ACC112 (cell line): Measurements from ENCODE around the gene TMEM143.

Source experiments
- H2AFZ ChIP-seq: fragments of 200-600 bp; sonication (generic); one replicate; pipeline ENCODE4 v1.6.0; 2017; ENCODE audit warnings: antibody characterized with exemption, low read length; ENCODE audit not compliant: unreplicated experiment
- H3K27ac ChIP-seq: fragments of 200-600 bp; sonication (generic); 2 replicates; pipeline ENCODE4 v1.5.1; 2014; ENCODE audit warnings: low read depth, mild to moderate bottlenecking, antibody characterized with exemption, low read length, moderate library complexity
- H3K27me3 ChIP-seq: fragments of 200-600 bp; sonication (generic); 2 replicates; pipeline ENCODE4 v1.6.1; 2014; ENCODE audit warnings: mild to moderate bottlenecking, antibody characterized with exemption, low read length, moderate library complexity, mixed read lengths; ENCODE audit not compliant: insufficient read depth
- H3K36me3 ChIP-seq: fragments of 200-600 bp; sonication (generic); 2 replicates; pipeline ENCODE4 v1.6.1; 2016; ENCODE audit warnings: mild to moderate bottlenecking, antibody characterized with exemption, low read length, moderate library complexity, mixed read lengths; ENCODE audit not compliant: insufficient read depth
- H3K4me1 ChIP-seq: fragments of 200-600 bp; sonication (generic); one replicate; pipeline ENCODE4 v1.6.1; 2016; ENCODE audit warnings: low read length, mixed read lengths; ENCODE audit not compliant: insufficient read depth, unreplicated experiment, control insufficient read depth
- H3K4me3 ChIP-seq: fragments of 200-600 bp; sonication (generic); 2 replicates; pipeline ENCODE4 v1.5.1; 2014; ENCODE audit warnings: mild to moderate bottlenecking, low read depth, low read length
- H3K79me2 ChIP-seq: fragments of 200-600 bp; sonication (generic); one replicate; pipeline ENCODE4 v1.6.0; 2016; ENCODE audit warnings: low read length; ENCODE audit not compliant: control insufficient read depth, unreplicated experiment, insufficient read depth

The TMEM143 gene

DNA sequence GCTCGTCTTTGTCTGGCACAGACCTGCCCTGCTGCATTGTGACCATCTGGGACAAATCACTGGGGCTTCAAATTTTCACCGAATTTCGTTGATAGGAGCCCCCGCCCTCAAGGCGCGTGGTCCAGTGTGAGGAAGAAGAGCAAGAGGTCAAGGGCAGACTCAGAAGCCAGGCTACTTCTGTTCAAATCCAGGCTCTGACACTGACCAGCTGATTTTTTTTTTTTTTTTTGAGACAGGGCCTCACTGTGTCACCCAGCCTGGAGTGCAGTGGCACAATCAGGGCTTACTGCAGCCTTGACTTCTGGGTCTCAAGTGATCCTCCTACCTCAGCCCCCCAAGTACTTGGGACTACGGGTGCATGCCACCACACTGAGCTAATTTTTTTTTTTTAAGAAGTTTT lies 7.6 kb upstream of the TMEM143 start:
- no peaks in the 10 kb centered on the region for H3K4me1 ChIP-seq
- H3K79me2 ChIP-seq: no peaks in the 10 kb centered on the region
- no peaks in the 10 kb centered on the region for H3K36me3 ChIP-seq
- H2AFZ ChIP-seq: no peak overlapping the region
- no peak overlapping the region for H3K27ac ChIP-seq
- no peaks in the 10 kb centered on the region for H3K27me3 ChIP-seq
- no peak overlapping the region for H3K4me3 ChIP-seq

DNA sequence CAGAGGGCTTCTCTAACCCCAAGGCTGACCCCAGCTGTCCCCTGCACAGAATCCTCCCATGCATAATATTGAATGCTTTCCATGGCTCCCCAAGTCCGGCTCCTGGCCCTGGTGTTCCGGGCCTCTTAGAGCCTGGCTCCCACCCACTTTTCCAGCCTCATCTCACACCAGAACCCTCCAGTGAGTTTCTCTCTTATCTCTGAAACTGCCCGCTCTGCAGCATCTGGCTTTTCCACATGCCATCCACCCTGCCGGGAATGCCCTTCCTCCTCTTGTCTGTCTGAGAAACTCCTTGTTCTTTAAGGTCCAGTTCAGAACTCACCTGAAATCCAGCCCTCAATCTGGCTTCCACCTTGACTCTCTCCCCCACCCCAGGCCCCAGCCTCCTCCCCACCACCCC lies 7.2 kb upstream of the TMEM143 start:
- H3K27ac ChIP-seq: no peak overlapping the region
- no peaks in the 10 kb centered on the region for H3K4me1 ChIP-seq
- no peaks in the 10 kb centered on the region for H3K36me3 ChIP-seq
- H2AFZ ChIP-seq: no peak overlapping the region
- no peaks in the 10 kb centered on the region for H3K79me2 ChIP-seq
- no peaks in the 10 kb centered on the region for H3K27me3 ChIP-seq
- no peak overlapping the region for H3K4me3 ChIP-seq

DNA sequence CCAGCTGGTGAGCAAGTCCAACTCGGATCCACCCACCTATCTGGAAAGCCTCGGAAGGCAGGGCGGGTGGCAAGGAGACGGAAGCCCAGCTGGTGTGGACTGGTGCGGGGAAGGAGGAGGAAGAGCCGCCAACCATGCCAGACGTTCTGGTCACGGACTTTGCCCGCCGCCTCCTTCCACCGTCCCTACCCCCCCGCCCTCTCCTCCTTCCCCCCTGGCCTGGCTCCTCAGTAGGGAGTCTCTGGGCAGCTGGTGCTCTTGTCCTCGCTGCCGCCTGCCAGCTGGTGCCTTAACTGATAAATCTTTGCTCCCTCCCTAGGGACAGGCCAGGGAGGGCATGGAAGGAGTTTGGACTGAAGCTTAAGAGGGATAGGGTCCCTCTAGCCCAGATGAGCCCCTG lies 5.2 kb upstream of the TMEM143 start:
- H2AFZ ChIP-seq: no peak overlapping the region
- H3K79me2 ChIP-seq: no peaks in the 10 kb centered on the region
- no peaks in the 10 kb centered on the region for H3K27me3 ChIP-seq
- H3K4me3 ChIP-seq: no peak overlapping the region
- H3K4me1 ChIP-seq: peaks cover 5% of the 10 kb centered on the region
- H3K36me3 ChIP-seq: no peaks in the 10 kb centered on the region
- no peak overlapping the region for H3K27ac ChIP-seq

DNA sequence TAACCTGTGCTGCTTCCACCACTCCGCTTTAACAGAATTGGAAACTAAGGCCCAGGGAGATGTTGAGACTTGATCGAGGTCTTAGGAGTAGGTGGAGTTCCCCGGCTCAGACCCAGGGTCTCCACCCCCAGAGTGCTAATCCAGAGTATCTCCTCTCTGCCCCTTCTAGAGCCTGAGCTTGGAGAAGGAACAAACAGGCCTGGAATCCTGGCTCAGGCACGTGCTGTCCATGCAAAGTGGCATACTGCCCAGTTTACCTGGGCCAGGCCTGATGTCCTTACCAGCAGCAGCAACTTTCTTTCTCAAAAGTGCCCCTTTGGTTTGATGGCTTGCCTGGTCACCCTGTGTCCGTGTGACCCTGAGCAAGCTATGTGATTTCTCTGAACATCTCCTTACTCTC lies 4.1 kb upstream of the TMEM143 start:
- Histone ChIP-seq H3K27me3 (no peaks in the 10 kb centered on the region), H3K27ac (no peak overlapping the region), H3K4me1 (peaks cover 9% of the 10 kb centered on the region), H3K4me3 (no peak overlapping the region), H2AFZ (no peak overlapping the region), H3K36me3 (no peaks in the 10 kb centered on the region), H3K79me2 (no peaks in the 10 kb centered on the region)

DNA sequence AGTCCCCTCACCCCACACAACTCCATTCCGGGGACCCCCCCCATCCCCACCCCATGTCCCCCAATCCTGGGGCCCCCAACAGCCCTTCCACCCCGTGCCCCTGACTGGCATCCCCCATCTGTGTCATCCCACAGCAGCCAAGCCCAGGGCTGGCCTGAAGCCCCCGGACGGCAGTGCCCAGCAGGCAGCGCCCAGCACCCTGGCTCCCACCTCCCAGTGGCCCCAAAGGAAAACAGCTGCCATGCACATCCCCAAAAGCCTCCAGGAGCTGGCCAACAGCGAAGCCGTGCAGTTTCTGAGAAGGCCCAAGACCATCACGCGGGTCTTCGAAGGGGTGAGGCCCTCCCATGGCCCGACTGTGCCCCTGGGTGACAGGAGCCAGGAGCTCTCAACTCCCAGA lies 1.9 kb upstream of the TMEM143 start:
- Histone ChIP-seq H2AFZ (no peak overlapping the region), H3K4me3 (no peak overlapping the region), H3K79me2 (no peaks in the 10 kb centered on the region), H3K27me3 (no peaks in the 10 kb centered on the region), H3K36me3 (no peaks in the 10 kb centered on the region), H3K27ac (no peak overlapping the region), H3K4me1 (peaks cover 9% of the 10 kb centered on the region)

DNA sequence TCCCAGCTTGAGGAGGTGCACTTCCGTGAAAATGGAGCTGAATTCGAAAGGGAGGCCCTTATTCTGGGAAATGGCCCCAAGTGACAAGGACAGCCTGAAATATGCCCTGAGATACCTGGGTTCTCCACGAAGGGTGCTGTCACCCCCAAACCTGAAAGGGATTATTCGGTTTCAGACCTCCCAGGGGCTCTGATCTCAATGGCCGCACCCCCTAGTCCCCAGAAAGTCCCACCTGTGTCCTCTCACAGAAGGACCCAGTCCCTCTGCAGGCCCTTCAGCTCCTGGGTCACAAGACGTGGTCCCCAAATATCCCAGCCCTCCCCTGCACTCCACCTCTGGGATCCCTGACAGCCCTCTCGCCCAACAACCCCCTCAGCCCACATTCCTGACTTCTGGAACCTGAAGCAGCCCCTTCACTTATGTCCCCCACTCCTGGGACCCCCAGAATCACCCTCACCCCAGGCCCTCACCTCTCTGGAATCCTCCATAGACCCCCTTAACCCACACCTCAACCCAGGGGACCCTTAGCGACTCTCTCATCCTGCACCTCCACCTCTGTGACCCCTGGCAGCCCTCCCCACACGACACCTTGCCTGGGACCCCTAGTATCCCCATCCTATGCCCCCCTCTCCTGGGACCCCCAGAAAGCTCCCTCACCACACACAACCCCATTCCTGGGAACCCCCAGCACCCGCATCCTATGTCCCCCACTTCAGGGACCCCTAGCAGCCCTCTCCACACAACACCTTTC lies 1.0 kb upstream of the TMEM143 start:
- Histone ChIP-seq H3K36me3 (no peaks in the 10 kb centered on the region), H3K4me1 (peaks cover 9% of the 10 kb centered on the region), H3K27ac (peak overlapping the region; percentile 60), H3K27me3 (no peaks in the 10 kb centered on the region), H3K79me2 (no peaks in the 10 kb centered on the region), H3K4me3 (peak overlapping the region; percentile 66), H2AFZ (peak overlapping the region; percentile 90)

DNA sequence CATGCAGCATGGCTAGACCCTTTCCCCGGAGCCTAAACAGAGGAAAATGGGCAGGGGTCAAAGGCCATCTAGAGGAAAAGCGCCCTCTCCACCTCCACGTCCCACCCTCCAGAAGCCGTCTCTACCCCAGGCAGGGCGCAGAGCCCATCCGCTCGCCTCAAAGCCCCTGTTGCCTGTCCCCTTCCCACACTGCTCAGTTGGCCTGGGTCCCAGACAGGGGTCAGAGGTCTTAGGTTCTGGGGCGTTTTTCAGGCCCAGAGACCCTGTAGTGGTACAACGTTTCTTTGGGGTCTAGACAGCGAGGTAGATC lies 285 bp downstream of the TMEM143 start:
- peaks cover 9% of the 10 kb centered on the region for H3K4me1 ChIP-seq
- no peaks in the 10 kb centered on the region for H3K27me3 ChIP-seq
- H2AFZ ChIP-seq: peak overlapping the region; percentile 93
- peak overlapping the region; percentile 69 for H3K27ac ChIP-seq
- H3K4me3 ChIP-seq: peak overlapping the region; percentile 85
- H3K36me3 ChIP-seq: no peaks in the 10 kb centered on the region
- no peaks in the 10 kb centered on the region for H3K79me2 ChIP-seq

DNA sequence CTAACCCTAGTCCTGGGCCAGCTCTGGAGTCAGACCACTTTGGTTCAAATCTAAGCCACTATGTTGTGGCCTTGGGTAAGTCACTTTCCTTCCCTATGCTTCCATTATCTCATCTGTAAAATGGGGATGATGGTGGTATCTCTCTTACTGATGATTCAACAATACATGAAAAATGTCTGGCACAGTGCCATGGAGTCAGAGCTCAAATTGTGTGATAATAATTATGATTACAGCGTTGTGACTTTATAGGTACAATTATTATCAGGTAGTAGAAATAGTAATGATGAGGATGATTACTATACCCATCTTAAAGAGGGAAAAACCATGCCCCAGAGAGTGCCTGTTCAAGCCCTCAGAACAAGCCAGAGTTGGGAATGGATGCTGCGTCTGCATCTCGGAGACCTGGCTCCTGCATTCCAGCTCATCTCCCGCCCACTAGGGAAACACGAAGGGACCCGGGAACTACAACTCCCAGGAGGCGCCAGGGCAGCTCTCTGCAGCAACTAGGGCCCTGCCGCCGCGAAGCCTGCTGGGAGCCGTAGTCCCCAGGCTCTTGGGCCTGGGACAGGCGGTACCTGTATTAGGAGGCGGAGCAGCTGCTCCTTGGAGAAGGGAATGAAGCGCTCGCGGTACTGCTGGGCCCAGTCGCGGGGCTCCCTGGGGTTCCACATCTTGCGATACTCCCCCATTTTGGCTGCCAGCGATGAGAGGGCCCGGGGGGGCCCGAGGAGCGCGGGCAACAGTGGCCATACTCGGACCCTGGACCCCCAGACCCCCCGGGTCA lies 832 bp downstream of the TMEM143 start:
- peak overlapping the region; percentile 93 for H2AFZ ChIP-seq
- no peaks in the 10 kb centered on the region for H3K27me3 ChIP-seq
- peak overlapping the region; percentile 85 for H3K4me3 ChIP-seq
- no peaks in the 10 kb centered on the region for H3K36me3 ChIP-seq
- no peaks in the 10 kb centered on the region for H3K79me2 ChIP-seq
- H3K27ac ChIP-seq: peak overlapping the region; percentile 69
- peaks cover 9% of the 10 kb centered on the region for H3K4me1 ChIP-seq

DNA sequence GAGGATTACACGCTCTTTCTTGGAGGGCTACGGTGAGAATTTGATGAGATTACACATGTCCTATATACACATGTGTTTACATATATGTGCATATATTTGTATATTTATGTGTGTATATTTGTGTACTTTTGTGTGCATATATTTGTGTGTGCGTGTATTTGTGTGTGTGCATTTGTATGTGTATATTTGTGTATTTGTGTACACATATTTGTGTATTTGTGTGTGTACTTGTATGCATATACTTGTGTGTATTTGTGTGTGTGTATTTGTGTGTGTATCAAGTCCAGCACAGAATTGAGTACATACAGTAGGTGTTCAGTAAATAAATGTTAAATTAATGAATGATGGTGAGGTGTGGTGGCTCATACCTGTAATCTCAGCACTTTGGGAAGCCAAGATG lies 1.8 kb downstream of the TMEM143 start:
- peaks cover 9% of the 10 kb centered on the region for H3K4me1 ChIP-seq
- H3K4me3 ChIP-seq: no peak overlapping the region
- no peaks in the 10 kb centered on the region for H3K36me3 ChIP-seq
- H3K27ac ChIP-seq: no peak overlapping the region
- no peak overlapping the region for H2AFZ ChIP-seq
- H3K79me2 ChIP-seq: no peaks in the 10 kb centered on the region
- no peaks in the 10 kb centered on the region for H3K27me3 ChIP-seq

DNA sequence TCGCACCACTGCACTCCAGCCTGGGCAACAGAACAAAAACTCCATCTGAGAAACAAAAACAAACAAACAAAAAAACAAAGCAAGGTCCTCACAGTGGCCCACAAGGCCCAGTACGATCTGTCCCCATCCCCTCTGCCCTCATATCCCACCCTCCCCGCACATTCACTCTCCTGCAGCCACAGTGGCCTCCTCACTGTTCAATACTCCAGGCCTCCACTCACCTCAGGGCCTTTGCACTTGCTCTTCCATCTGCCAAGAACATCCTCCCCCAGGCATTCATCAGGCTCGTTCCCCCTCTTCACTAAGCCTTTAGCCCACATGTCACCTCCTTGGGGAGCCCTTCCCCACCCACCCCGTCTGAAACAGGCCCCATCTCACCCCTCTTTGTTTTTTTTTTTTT lies 4.6 kb downstream of the TMEM143 start:
- H3K4me3 ChIP-seq: no peak overlapping the region
- H2AFZ ChIP-seq: no peak overlapping the region
- no peaks in the 10 kb centered on the region for H3K36me3 ChIP-seq
- peaks cover 3% of the 10 kb centered on the region for H3K4me1 ChIP-seq
- no peaks in the 10 kb centered on the region for H3K27me3 ChIP-seq
- no peaks in the 10 kb centered on the region for H3K79me2 ChIP-seq
- no peak overlapping the region for H3K27ac ChIP-seq

DNA sequence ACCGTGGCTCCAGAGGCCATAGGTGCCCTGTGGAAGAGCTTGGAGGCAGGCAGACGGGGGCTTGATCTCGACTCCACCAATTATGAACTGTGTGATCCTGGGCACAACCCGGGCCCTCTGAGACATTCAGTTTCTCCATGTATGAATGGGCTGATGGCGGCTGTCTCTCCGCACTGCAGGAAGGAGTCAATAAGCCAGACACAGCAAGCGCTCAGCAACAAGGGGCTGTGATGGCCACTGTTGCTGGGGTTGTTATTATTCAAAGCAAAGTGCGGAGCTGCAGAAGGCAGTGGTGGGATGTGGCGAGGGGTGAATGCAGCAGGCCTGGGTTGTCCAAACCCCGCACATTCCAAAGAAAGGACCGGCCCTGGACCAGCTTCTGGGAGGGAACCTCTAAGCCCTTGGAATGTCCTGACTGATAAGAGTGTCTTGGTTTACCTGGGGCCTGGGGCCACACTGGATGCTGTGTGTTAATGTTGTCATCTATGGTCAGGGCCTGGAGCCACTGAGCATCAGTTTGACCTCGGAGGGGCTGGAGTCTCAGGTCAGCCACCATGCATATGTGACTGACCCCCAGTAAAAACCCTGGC lies 8.3 kb downstream of the TMEM143 start:
- Histone ChIP-seq H3K36me3 (no peaks in the 10 kb centered on the region), H2AFZ (no peak overlapping the region), H3K4me3 (no peak overlapping the region), H3K27ac (no peak overlapping the region), H3K79me2 (no peaks in the 10 kb centered on the region), H3K4me1 (no peaks in the 10 kb centered on the region), H3K27me3 (no peaks in the 10 kb centered on the region)
